Measurements from ENCODE around the gene CAMTA1. TPM values are rescaled to one million over a fixed set of nuclear protein-coding genes. Genes with fewer than 3 reads are reported as not detected.

The CAMTA1 gene
- total RNA-seq, 4 donors from 2014 or later: 57.4 to 88.3 (median 62.1) TPM

- Histone ChIP-seq H3K36me3 (peaks cover 0 to 13% (median 0%) of the 10 kb centered on the region in 3 donors), H3K27ac (no peak overlapping the region), H3K4me3 (no peak overlapping the region), H3K9me3 (no peaks in the 10 kb centered on the region), H3K27me3 (no peaks in the 10 kb centered on the region), H3K4me1 (no peaks in the 10 kb centered on the region)
- TF ChIP-seq, protein P1, sequence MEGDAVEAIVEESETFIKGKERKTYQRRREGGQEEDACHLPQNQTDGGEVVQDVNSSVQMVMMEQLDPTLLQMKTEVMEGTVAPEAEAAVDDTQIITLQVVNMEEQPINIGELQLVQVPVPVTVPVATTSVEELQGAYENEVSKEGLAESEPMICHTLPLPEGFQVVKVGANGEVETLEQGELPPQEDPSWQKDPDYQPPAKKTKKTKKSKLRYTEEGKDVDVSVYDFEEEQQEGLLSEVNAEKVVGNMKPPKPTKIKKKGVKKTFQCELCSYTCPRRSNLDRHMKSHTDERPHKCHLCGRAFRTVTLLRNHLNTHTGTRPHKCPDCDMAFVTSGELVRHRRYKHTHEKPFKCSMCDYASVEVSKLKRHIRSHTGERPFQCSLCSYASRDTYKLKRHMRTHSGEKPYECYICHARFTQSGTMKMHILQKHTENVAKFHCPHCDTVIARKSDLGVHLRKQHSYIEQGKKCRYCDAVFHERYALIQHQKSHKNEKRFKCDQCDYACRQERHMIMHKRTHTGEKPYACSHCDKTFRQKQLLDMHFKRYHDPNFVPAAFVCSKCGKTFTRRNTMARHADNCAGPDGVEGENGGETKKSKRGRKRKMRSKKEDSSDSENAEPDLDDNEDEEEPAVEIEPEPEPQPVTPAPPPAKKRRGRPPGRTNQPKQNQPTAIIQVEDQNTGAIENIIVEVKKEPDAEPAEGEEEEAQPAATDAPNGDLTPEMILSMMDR (IDR thresholded peaks at IDR 0.05): no peak
- TF ChIP-seq POLR2A (IDR thresholded peaks at IDR 0.05): no peak
- DNase-seq: no peak
Observed at GRCh38 chr1:6870086-6870485, 84.8 kb downstream of the CAMTA1 start.

GRCh38 chr1:6870571-6870970 lies 85.3 kb downstream of the CAMTA1 start:
- TF ChIP-seq POLR2A (IDR thresholded peaks at IDR 0.05): no peak
- TF ChIP-seq, protein P1 (IDR thresholded peaks at IDR 0.05): no peak
- Histone ChIP-seq H3K4me3 (no peak overlapping the region), H3K27ac (no peak overlapping the region), H3K36me3 (peaks cover 0 to 13% (median 0%) of the 10 kb centered on the region in 3 donors), H3K9me3 (no peaks in the 10 kb centered on the region), H3K27me3 (no peaks in the 10 kb centered on the region), H3K4me1 (no peaks in the 10 kb centered on the region)
- no peak for DNase-seq

DNA sequence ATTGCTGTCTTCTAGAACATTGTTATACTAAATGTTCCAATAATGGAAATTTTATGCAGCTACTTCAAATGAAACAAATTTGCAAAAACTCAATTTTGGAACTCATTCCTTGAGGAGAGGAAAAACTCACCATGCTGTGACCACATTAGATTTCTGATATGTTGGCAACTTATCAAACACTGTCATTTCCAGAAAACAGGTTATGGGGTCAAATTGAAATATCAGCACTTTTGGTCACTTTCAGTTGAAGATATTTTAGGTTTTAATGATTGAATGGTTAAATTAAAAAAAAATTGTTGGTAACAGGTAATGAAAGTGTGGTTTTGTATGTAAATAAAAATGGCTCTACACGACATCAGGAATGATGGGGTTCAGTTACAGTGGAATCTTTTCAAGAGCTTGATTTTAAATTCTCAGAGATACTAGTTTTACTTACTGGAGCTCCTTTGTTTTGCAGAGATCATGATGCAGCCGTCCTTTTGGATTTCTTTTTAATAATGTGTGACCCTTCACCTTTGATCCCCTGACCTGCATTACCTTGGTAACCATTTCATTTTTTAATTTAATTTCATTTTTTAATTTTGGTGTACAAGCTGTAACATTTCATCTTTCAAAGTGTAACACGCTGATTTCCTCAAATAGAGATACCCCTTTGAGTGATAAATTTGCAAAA lies 86.2 kb downstream of the CAMTA1 start:
- no peak overlapping the region for H3K27ac ChIP-seq
- peaks cover 0 to 13% (median 0%) of the 10 kb centered on the region in 3 donors for H3K36me3 ChIP-seq
- DNase-seq: no peak
- no peak overlapping the region for H3K4me3 ChIP-seq
- no peaks in the 10 kb centered on the region for H3K4me1 ChIP-seq
- H3K9me3 ChIP-seq: no peaks in the 10 kb centered on the region
- H3K27me3 ChIP-seq: no peaks in the 10 kb centered on the region
- TF ChIP-seq POLR2A (IDR thresholded peaks at IDR 0.05): no peak
- TF ChIP-seq, protein P1 (IDR thresholded peaks at IDR 0.05): no peak

DNA sequence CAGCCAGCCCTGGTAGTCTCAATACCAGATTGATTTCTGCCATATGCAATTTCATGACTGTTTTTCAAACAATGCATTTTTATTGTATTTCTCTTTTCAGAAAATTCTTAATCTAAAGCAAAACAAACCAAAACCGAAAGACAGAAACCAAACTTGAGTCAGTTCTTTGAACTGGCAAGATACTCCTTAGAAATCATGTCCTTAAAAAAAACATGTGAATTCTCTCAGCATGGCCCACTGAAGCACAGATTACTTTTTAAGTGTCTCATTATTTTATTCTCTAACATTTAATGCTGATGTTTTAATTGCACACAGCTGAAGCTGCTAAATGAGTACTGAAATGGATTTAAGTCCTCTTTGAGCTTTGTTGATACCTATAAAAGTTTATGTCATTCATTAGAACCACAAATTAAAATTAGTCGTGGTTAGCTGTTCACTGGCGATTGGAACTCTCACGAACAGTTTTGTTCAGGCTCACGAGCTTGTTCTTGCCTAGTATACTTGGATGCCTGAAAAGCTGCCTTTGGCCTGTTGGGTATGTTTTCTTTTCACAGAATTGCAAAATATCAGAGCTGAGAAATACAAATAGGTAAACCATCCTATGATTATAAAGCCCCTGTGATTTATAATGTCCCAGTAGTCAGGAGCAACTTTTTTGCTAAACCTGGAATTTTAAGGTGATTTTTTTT lies 87.5 kb downstream of the CAMTA1 start:
- H3K27me3 ChIP-seq: no peaks in the 10 kb centered on the region
- DNase-seq: no peak
- H3K27ac ChIP-seq: no peak overlapping the region
- H3K4me3 ChIP-seq: no peak overlapping the region
- no peaks in the 10 kb centered on the region for H3K4me1 ChIP-seq
- no peak for TF ChIP-seq POLR2A (IDR thresholded peaks at IDR 0.05)
- TF ChIP-seq, protein P1 (IDR thresholded peaks at IDR 0.05): no peak
- peaks cover 0 to 13% (median 0%) of the 10 kb centered on the region in 3 donors for H3K36me3 ChIP-seq
- H3K9me3 ChIP-seq: no peaks in the 10 kb centered on the region

DNA sequence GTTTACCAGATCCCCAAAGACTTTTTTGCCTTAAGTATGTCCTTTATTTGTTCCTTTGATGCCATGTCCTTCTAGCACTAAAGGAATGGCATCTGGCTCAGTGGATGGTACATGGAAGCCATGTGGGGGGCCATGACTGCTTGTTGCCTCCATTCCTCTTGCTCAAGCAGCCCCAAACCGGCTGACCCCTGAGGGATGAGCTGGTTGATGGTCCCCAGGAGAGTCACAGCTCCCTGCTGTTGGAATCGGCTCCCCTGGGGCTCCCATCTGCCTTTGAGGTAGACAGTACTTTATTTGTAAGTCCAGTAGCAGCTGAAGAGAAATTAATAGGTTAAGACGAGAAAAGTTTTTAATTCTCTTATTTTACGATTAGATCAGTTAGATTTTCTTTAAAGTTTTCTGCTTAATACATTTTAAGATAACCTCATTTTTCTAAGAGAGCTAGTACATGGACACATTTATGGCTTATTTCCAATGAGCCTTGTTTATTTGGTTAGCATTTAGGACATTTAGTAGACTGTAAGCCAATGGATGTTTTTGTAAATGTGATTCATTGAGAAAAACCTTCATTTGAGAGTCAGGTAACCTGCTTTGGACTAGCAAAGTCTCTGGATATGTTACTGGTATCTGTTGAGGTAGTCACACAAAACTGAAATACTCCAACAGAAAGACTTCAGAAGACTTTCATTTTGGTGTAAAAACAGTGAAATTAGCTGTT lies 88.2 kb downstream of the CAMTA1 start:
- no peak for DNase-seq
- H3K27ac ChIP-seq: no peak overlapping the region
- no peak overlapping the region for H3K4me3 ChIP-seq
- H3K27me3 ChIP-seq: no peaks in the 10 kb centered on the region
- H3K36me3 ChIP-seq: peaks cover 0 to 13% (median 0%) of the 10 kb centered on the region in 3 donors
- no peaks in the 10 kb centered on the region for H3K9me3 ChIP-seq
- H3K4me1 ChIP-seq: no peaks in the 10 kb centered on the region
- TF ChIP-seq POLR2A (IDR thresholded peaks at IDR 0.05): no peak
- TF ChIP-seq, protein P1 (IDR thresholded peaks at IDR 0.05): no peak
